Cardiac muscle cell (in vitro differentiated cells and primary cell): ENCODE data around the gene FAM20C. TPM values are rescaled to one million over a fixed set of nuclear protein-coding genes. Genes with fewer than 3 reads are reported as not detected.

Experiments used
- DNase-seq, 2 donors: peaks; one replicate each; pipeline versions ENCODE4 v3.0.0 to v3.0.0-alpha.2; 2010 to 2017; ENCODE audit warnings: low read depth in 1 of 2, low spot score in 1 of 2
- H3K27ac ChIP-seq: fragments of 200-600 bp; sonication (generic); 2 replicates; pipeline ENCODE4 v1.5.1; 2016
- H3K27me3 ChIP-seq: fragments of 200-600 bp; sonication (generic); 2 replicates; pipeline ENCODE4 v1.6.0; 2016; ENCODE audit warnings: control low read depth
- H3K36me3 ChIP-seq: fragments of 200-600 bp; sonication (generic); 2 replicates; pipeline ENCODE4 v1.5.1; 2016; ENCODE audit warnings: control low read depth
- H3K4me1 ChIP-seq: fragments of 200-600 bp; sonication (generic); 2 replicates; pipeline ENCODE4 v1.8.1; 2017; ENCODE audit warnings: low read depth, mild to moderate bottlenecking, mixed run types
- H3K4me3 ChIP-seq: fragments of 200-600 bp; sonication (generic); 2 replicates; pipeline ENCODE4 v1.5.1; 2016; ENCODE audit warnings: mild to moderate bottlenecking
- H3K9me3 ChIP-seq: fragments of 200-600 bp; sonication (generic); 2 replicates; pipeline ENCODE4 v1.5.1; 2017; ENCODE audit warnings: low read depth, mild to moderate bottlenecking, control low read depth
- CTCF ChIP-seq: IDR thresholded peaks from 2 replicates; pipeline ENCODE4 v1.5.1; 2012; ENCODE audit warnings: low read depth, mild to moderate bottlenecking, low read length
- polyA plus RNA-seq: library from polyadenylated mRNA; unstranded; fragments of >200 nt; fragmentation: Nextera tagmentation; extraction: Ambion mirVana; gene quantifications from 2 replicates; pipeline ENCODE4 v1.2.1, GENCODE V29; 2016
- total RNA-seq: library from RNA; depleted of rRNA; stranded (reverse); fragments of >200 nt; gene quantifications from 2 replicates; pipeline ENCODE4 v1.2.3, GENCODE V29; 2016

FAM20C gene
- total and polyA plus RNA-seq, 2 experiments from 2014 or later, result 4.9 to 15.7 TPM

GRCh38 chr7:218896-219580, 26.7 kb downstream of the FAM20C start:
- Histone ChIP-seq H3K9me3 (no peaks in the 10 kb centered on the region), H3K4me1 (no peaks in the 10 kb centered on the region), H3K36me3 (no peaks in the 10 kb centered on the region), H3K27me3 (no peaks in the 10 kb centered on the region), H3K4me3 (no peak overlapping the region), H3K27ac (no peak overlapping the region)
- no peak for DNase-seq
- no peak for TF ChIP-seq CTCF

GRCh38 chr7:219581-220150, 27.3 kb downstream of the FAM20C start:
- Histone ChIP-seq H3K4me3 (no peak overlapping the region), H3K27me3 (no peaks in the 10 kb centered on the region), H3K27ac (no peak overlapping the region), H3K36me3 (no peaks in the 10 kb centered on the region), H3K9me3 (no peaks in the 10 kb centered on the region), H3K4me1 (no peaks in the 10 kb centered on the region)
- no peak for TF ChIP-seq CTCF
- DNase-seq, result no peak

GRCh38 chr7:220151-220841, 27.9 kb downstream of the FAM20C start:
- Histone ChIP-seq H3K4me3 (no peak overlapping the region), H3K9me3 (no peaks in the 10 kb centered on the region), H3K27ac (no peak overlapping the region), H3K36me3 (no peaks in the 10 kb centered on the region), H3K27me3 (no peaks in the 10 kb centered on the region), H3K4me1 (no peaks in the 10 kb centered on the region)
- no peak for TF ChIP-seq CTCF
- DNase-seq, result peak in 1 of 2 donors; percentile 47

- Histone ChIP-seq H3K27ac (no peak overlapping the region), H3K27me3 (no peaks in the 10 kb centered on the region), H3K36me3 (no peaks in the 10 kb centered on the region), H3K9me3 (no peaks in the 10 kb centered on the region), H3K4me3 (no peak overlapping the region), H3K4me1 (no peaks in the 10 kb centered on the region)
- no peak for DNase-seq
- TF ChIP-seq CTCF, result no peak
Measured at GRCh38 chr7:221978-222715, 29.8 kb downstream of the FAM20C start.

- TF ChIP-seq CTCF, result no peak
- DNase-seq, result no peak
- Histone ChIP-seq H3K27me3 (no peaks in the 10 kb centered on the region), H3K27ac (no peak overlapping the region), H3K36me3 (no peaks in the 10 kb centered on the region), H3K9me3 (no peaks in the 10 kb centered on the region), H3K4me1 (no peaks in the 10 kb centered on the region), H3K4me3 (no peak overlapping the region)
Measured at GRCh38 chr7:222716-223041, 30.3 kb downstream of the FAM20C start.
